CD4-positive, alpha-beta T cell treated with Interleukin-17A for 1 hour (primary cell): Measurements from ENCODE around the gene TAF1D.
A peak's percentile ranks its signal among the peaks of the same experiment; 100 is the strongest.
"Not testable (repeated sequence)": the region's sequence is repeated elsewhere in the genome, so short reads cannot be mapped to it uniquely, and the experiment has no call there.

Experiments
- DNase-seq: peaks from one replicate; pipeline ENCODE4 v3.0.0-alpha.2; 2020

Gene TAF1D

GRCh38 chr11:93746101-93746500, 4.8 kb upstream of the TAF1D start:
- DNase-seq: no peak

DNA sequence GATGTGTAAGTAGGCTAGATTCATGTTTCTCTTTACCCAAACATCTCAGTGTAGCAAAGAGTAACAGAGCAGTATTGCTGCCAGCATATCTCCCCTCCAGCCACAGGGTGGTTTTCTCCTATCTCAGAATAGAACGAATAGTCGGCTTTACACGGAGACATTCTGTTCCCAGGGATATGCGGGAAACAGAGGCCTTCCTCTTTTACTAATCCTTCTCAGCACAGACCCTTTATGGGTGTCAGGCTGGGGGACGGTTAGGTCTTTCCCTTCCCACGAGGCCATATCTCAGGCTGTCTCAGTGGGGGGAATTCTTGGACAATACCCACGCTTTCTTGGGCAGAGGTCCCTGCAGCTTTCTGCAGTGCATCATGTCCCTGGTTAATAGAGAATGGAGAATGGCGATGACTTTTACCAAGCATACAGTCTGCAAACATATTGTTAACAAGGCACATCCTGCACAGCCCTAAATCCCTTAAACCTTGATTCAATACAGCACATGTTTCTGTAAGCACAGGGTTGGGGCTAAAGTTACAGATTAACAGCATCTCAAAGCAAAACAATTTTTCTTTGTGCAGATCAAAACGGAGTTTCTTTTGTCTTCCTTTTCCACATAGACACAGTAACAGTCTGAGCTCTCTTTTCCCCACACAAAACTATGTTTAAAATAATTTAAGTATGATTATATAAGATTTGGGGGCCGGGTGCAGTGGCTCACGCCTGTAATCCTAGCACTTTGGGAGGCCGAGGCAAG, 3.9 kb upstream of the TAF1D start:
- DNase-seq: not testable (repeated sequence)

- DNase-seq: no peak
These were observed 3.3 kb upstream of the TAF1D start for GRCh38 chr11:93744669-93745004.

DNA sequence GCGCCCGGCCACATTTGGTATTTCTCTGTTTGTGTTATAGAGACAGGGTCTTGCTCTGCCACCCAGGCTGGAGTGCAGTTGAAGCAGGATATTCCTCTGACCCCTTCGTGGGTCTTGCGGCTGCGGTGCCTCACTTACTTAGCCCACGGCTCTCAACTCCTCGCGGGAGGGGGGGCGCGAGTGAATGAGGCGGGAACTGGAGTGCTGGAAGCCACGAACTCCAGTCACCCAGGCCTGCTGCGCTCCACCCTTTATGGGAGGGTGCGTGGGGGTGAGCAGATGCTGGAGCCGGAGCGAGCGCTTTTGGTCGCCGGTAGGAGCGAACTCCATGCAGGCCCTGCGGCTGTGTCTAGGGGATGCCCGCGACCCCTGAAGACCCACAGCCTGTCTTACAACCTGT, 2.0 kb upstream of the TAF1D start:
- no peak for DNase-seq

DNA sequence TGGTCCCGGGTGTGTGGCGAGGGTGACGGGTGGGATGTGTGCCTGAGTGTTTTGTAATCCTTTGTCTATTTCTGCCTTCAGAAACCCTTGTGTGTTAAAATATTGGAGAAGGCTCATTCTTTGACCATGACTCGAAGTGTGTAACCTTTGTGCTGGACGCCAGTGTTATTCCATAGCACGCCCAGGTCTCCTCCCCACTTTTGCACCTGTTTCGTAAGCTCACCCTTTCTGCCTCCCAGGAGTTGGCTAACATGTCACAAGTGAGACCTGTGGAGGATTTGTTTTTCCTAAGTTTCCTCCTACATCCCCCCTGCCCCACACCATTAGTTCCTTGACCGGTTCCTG, 559 bp upstream of the TAF1D start:
- DNase-seq: no peak

- peak; percentile 71 for DNase-seq
These were observed 583 bp downstream of the TAF1D start for GRCh38 chr11:93740730-93741093.

GRCh38 chr11:93740031-93740729, 1.1 kb downstream of the TAF1D start:
- DNase-seq: peak; percentile 54

DNA sequence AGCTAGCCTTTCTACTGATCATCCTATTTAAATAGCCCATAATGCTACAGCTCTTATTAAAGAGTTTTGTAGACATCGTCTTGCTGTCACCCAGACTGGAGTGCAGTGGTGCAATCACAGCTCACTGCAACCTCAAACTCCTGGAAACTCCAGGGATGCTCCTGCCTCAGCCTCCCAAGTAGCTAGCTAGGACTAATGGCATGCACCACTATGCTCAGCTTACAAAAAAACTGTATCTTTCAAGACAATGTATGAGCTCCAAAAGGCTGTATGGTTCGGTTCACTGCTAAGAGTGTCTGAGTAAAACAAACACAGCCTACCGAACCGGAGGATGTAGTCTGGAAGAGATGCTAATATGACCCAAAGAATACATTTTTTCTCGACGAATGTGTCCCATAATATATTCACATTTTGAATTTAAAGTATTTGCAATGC, 2.6 kb downstream of the TAF1D start:
- no peak for DNase-seq

GRCh38 chr11:93737904-93738612, 3.2 kb downstream of the TAF1D start:
- DNase-seq: peak; percentile 42

DNA sequence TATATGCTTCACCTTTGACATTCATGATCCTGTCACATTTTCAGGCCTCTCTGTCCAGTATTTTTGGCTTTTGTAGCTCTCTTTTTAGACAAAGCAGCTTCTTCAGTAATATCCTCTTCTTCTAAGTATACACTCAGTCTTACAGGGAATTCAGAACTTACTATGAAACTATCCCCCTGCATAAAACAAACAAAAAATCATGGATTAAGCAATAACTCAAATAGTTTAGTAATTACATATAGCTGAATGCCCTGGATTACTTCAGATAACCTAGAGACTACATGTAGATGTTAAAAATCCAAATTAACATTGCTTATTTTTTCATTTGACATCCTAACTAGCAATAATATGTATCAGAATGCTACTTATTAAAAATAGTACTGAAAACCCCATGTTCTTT, 5.2 kb downstream of the TAF1D start:
- no peak for DNase-seq

- no peak for DNase-seq
These were observed 5.7 kb downstream of the TAF1D start for GRCh38 chr11:93735627-93736026.

- no peak for DNase-seq
These were observed 6.7 kb downstream of the TAF1D start for GRCh38 chr11:93734427-93735222.

- no peak for DNase-seq
These were observed 7.8 kb downstream of the TAF1D start for GRCh38 chr11:93733474-93733873.

- DNase-seq: no peak
These were observed 8.9 kb downstream of the TAF1D start for GRCh38 chr11:93732237-93732892.

- DNase-seq: no peak
These were observed 10.9 kb downstream of the TAF1D start for GRCh38 chr11:93730108-93731107.

DNA sequence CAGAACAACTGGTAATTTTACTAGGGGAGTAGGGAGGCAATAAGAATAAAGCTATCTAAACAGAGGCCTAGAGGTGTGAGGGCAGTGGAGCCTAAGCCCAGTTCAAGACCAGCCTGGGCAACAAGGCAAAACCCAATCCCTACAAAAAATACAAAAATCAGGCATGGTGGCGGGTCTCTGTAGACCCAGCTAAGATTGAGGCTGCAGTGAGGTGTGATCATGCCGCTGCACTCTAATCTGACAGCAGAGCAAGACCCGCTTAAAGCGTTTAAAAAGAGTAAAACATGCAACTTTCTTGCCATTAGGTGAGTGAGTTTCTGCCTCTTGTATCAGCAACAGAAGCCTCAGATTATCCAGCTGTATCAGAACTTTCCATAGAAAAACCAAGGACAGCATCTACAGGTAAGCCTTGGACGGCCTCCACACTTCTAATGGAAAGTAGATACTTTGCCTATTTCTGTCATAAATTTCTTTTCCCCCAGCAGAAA, 12.1 kb downstream of the TAF1D start:
- no peak for DNase-seq

- DNase-seq: no peak
These were observed 12.5 kb downstream of the TAF1D start for GRCh38 chr11:93728792-93729128.

DNA sequence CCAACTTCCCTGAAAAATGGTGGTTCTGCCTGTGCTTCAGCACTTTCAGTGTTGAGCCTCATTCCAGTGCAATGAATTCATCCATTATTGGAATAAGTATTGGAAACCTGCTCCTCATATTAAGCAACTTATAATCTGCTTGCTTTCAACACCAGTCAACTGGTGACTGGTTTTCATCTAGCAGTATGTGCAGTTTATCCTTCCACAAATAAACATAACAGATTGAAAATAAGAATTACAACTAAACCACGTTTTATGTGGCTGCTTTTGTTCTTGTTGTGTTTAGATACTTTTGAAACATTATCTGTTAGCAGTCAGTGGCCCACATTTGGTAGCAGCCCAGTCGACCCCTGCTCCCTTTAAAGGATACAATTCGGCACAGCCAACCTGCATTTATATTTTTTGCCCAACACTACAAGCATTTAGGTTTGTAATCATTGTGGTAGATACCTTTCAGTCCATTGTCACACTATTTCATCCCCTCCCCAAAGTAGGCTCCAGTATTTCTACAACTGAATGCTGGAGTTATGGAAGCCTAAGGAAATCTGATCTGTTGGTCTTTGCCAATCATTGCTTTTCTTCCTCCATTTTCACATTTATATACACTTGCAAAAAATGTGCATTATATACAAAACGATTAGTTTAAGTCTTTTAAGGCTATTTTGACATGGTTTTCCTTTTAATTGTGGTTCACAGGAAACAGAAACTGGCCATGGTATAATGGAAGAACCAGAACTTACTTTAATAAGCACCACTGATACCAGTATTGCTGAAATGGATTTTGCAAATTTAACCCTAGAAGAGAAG, 13.1 kb downstream of the TAF1D start:
- DNase-seq: no peak

- no peak for DNase-seq
These were observed 17.2 kb downstream of the TAF1D start for GRCh38 chr11:93724089-93724488.

- DNase-seq: no peak
These were observed 20.8 kb downstream of the TAF1D start for GRCh38 chr11:93720522-93720921.

DNA sequence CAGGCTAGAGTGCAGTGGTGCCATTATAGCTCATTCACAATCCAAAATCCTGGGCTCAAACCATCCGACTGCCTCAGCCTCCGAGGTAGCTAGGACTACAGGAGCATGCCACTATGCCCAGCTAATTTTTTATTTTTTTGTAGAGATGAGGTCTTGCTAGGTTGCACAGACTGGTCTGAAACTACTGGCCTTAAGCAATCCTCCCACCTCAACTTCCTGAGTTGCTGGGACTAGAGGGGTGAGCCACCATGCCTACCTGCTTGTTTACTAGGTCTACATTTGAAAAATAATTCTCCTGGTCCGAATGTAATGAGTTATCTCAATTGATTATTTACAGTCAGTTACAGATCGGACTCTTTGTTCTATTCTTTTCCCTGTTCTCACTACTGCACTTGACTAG, 22.0 kb downstream of the TAF1D start:
- DNase-seq: no peak
